NOMO-1 (cell line): ENCODE measurements around the gene MED13L.
"Not testable (repeated sequence)": the region's sequence is repeated elsewhere in the genome, so short reads cannot be mapped to it uniquely, and the experiment has no call there.

Source experiments
- DNase-seq, 2 experiments: peaks; one replicate each; lab custom pipeline; 2025; ENCODE audit not compliant: unreplicated experiment in 2 of 2; lab: John Stamatoyannopoulos, UW

Gene MED13L

DNA sequence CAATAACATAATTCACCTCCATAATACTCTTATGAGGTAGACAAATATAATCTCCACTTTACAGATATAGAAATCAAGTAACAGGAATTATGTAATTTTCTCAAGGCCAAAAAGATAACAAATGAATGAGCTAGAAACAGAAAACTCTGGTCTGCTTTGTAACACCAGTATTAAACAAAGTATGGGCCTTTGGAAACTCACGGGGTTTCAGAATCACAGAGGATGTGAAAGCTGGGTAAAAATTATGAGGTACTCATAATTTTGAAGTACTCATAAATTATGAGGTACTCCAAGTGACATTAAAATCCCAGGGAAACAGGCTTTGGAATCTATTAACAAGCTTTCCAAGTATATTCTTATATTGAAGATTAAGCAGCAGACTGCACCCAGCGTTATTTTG, 140.2 kb downstream of the MED13L start:
- no peak for DNase-seq

DNA sequence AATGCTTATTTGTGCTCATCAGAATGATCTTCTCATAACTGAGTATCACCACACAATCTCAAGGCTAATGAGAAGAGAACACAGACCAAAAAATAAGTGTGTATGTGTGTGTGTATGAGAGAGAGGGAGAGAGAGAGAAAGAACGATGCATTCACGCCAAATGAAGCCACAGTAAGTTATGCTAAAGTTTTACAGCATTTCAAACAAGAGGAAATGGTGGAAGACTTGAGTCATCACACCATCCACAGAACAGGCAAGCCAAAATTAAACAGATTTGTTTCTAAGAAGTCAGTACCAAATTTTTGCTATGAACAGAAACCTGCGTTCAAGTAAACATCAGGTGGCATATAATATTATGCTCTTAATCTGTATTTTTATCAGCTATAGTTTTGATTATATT, 141.2 kb downstream of the MED13L start:
- no peak for DNase-seq

DNA sequence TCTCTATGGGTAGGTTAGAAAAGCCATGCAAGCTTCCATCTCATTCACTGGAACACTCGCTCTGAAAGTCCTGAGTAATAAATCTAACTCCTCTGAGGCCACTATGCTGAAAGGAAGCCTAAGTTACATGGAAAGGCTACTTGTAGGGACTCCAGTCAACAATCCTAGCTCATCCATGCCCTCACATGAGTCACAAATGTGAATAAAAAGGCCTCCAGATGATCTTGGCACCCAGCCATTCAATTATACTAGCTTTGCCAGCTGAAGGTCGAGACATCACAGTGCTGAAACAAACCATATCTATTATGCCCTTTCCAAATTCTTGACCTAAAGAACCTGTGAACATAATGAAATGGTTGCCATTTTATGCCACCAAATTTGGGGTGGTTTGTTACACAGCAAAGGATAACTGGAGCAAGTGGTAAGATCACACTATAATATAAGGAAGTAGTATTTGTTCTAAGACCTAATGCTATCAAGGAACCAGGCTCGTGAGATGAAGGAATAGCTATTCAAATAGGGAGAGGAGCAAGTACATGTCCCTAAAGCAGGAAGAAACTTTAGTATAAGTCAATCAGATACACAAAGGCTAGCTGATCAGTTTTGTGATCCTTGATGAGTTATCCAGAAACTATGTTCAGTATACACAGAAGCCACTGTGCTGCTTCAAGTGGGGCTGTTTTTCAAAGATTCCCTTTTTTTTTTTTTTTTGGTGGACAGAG, 142.1 kb downstream of the MED13L start:
- no peak for DNase-seq

DNA sequence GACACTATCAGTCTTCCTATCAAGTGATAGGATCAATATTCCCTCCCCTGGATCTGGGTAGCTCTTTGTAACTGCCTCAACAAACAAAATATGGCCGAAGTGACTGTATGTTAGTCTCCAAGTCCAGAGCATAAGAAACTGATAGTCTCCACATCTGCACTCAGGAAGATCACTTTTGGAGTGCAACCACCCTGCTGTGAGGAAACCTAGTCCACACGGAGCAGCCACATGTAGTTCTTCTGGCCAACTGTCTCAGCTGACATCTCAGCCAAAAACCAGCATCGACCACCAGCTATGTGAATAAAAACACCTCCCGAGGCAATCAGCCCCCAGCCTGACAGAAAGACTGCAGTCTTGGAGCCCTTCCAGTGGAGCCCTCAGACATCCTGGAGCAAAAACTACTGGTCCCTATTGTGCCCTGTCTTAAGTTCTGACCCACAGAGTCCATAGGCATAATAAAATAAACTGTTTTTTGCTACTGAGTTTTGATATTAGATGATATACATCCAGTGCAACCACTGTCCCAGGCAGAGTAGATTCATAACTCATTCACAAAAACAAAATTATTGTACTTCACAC, 143.8 kb downstream of the MED13L start:
- DNase-seq: no peak

DNA sequence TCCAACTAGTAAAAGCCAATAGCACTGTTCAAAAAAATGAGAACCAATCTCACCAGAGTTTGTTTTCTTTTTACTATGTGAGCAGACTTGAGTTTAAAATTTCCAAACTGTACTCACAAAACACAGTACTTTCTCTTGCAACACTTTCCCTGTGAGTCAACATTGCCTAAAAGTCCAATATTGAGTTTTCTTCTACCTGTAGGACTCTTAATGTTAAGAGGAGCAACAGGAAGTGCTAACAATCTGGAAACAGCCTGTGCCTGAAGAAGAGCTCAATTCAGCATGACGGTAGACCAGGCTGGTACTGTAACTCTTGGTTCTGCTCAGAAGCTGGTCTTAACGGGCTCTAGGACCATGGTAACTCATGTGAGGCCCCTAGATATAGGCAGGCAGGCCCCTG, 144.3 kb downstream of the MED13L start:
- DNase-seq: peak; percentile 30 to 77

DNA sequence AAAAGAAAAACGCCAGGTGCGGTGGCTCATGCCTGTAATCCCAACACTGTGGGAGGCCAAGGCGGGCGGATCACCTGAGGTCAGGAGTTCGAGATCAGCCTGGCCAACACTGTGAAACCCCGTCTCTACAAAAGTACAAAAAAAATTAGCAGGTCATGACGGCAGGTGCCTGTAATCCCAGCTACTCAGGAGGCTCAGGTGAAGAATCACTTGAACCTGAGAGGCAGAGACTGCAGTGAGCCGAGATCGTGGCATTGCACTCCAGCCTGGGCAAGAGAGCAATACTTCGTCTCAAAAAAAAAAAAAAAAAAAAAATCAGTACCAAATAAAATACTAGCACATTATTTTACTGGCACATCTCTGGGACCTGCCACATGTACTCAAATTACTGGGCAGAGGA, 145.5 kb downstream of the MED13L start:
- DNase-seq: not testable (repeated sequence)

DNA sequence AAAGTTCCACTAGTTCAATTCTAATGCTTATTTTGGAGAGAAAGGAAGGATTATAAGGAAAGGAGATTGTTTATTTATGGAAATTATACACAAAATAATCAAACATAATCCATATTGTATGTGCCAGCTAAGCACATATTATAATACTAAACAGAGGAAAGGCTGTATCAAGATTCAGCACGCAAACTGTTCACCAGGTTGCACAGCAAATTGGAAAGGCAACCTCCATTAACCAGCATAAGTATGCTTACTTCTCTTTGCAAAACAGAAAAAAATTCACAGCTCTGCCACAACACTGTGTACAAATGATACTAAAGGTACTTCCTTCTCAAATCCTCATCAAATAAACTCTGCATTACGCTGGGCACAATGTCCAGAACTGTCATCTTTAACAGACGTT, 146.3 kb downstream of the MED13L start:
- no peak for DNase-seq

DNA sequence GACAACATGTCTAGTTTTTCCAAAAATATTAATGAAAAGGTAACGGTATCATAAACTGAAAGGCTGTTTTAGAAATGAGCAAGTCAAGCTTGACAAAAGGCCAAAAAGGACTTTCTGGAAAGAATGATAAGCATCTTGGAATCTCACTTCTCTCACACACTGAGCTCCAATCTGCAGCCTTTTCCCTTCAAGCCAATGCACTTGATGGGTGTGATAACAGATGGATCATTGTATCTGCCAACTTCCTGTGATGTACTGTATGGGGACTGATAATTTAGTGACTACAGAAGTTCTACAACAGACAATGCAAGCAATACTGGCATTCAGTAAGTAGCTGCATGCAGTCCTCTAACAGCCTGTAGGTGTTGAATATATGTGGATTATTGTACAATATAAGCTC, 147.1 kb downstream of the MED13L start:
- no peak for DNase-seq

DNA sequence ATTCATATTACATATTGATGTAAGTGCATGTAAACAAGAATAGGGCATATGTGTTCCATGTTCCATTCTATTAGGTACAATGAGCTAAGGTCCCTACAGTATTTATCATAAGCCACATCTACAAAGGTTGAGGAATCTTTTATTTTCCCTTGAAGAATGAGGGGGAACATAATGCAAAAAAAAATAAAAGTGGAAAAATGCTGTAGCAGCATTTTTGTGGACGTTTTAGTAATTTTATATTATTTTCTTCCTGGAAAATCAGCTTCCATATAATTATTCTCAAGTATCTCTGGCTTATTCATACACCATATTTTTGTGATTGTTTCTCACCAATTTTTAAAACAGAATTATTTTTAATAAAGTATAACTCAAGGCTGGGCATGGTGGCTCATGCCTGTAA, 148.7 kb downstream of the MED13L start:
- DNase-seq: no peak

DNA sequence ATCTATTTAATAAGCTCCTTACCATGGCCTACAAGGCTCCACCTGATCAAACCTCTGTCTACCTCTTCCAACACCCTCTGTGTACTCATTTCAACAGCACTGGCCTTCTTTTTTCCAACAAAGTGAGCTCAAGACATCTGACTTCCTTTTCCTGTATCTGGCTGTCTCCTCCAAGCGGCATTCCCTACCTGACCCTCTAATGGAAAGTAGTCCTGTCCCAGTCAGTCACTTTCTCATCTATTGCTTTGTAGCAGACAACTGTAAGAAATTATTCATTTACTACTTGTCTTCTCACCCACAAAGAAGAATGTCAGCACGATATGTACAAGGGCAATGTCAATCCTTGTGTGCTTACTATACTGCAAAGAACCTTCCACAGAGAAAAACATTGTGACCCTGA, 149.6 kb downstream of the MED13L start:
- no peak for DNase-seq

DNA sequence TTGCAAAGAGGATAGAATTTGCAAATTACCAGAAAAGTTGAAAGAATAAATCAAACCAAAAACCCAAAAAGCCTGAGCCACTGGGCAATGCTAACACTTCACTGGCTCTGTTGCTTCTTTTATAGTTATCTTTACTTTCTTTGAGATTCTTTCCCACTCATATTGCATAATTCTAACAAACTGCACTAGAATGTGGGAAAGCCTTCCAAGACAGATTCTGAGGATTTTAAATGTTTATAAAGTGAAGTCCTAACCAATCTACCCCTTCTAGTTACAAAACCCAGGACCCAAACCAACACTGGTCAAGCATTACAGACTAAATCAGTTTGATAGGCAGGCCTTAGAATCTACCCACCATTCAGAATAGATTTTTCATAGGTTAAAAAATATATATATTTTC, 150.9 kb downstream of the MED13L start:
- DNase-seq: no peak

DNA sequence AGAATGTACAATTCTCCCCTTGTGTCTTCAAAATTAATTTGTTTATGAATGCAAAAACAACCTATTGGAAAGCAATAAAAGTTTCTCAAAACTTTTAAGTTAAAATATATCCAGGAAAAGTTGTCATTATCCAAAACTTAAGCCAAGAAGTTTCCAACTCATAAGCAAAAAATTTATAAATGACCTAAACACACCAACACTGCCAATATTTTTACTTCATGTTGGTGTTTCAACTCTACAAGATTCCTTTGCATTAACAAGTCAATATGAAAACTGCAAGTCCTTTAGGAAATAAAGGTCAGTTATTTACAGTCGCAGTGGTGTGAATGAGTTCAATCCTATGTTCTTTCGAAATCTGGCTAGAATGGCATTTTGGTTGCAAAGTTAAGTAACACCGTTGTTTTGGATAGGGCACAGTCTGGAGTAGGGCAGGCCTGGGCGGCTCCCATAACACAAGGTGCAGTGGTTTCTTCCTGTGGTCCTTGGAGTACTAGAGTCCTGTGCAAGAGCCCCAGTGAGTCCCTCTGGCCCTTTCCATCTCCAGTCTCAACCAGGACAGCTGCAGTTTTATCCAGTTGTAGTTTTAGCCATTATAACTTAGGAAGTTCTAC, 151.4 kb downstream of the MED13L start:
- peak; percentile 29 to 42 for DNase-seq

DNA sequence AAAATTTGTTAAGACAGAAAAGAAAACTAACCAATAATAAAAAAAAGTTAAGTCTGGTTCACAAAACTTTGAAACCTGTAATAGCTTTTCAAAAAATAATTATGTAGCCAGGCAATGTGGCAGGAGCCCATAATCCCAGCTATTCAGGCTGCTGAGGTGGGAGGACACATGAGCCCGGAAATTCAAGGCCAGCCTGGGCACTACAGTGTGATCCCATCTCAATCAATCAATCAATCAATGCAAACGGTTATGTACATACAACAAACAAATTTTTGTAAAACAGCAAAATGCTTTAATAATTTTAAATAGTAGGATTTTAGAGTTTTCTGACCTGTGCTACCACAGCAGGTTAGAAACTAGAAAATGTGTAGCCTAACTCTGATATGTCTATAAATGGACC, 152.4 kb downstream of the MED13L start:
- no peak for DNase-seq

DNA sequence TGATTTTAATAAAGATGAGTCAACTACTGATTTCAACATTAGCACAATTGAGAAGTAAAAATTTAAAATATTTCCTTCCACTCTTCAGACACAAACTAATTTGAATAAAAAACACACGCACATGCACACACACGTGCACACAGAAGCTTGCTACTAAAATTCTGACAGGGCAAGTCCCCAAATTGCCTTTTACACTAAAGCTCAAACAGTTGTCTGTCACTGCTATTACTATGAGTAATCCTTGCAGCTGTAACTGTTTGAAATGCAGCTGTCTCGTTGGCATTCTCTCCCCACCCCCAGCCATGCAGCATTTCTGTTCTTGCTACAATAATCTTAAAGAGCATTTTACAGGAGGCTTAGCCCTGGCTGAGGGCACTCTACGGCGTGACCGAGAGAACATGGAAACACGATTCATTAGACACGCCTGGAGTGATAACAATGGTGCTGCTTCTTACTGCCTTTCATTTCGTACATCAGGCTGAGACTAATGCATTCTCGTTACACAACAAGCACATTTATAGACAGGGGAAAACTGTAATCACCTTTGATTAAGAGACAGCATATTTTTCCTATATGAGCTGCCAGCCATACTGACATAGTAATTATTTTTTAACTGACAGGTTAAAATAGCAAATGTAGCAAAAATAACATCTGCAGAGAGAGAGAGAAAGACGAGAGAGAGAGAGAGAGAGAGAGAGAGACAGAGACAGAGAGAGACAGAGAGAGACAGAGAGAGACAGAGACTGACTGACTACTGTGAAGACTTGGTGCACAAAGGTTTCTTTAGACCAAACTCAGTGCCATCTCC, 153.8 kb downstream of the MED13L start:
- DNase-seq: peak in 1 of 2 experiments; percentile 39

DNA sequence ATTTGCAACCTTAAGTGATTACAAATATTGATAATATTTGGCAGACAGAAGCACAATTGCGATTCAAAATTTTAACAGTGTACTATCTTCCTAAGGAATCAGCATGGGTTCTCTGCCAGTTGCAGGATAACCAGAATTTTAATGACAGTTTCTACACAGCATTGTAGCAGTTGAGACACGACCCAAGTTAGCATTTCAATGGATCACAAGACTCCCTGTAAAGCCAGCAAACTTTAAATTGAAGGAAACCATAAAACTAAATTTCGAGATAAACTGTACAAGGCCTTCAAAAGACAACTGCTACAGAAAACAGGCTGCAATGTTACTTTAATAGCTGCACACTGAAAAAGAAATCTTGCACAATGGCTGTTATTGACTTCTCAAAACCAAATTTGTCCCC, 154.9 kb downstream of the MED13L start:
- DNase-seq: no peak

DNA sequence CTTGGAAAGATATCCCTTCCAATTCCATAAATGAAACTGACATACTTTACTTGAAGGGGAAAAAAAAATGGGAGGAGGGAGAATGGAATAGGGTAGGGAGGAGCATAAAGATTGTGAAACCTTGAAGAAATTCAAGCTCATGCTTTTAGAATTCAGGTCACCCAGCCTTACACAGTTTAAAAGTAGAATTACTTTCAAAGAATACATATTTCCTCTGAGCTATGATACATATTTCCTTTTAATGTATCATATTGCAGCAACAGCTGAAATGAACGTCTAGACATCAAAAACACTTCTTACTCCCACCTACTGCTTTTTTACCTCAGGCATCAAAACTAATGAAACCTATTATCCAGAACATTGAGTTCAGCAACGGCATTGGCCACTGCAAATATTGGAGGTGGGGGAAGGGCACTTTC, 156.0 kb downstream of the MED13L start:
- no peak for DNase-seq

DNA sequence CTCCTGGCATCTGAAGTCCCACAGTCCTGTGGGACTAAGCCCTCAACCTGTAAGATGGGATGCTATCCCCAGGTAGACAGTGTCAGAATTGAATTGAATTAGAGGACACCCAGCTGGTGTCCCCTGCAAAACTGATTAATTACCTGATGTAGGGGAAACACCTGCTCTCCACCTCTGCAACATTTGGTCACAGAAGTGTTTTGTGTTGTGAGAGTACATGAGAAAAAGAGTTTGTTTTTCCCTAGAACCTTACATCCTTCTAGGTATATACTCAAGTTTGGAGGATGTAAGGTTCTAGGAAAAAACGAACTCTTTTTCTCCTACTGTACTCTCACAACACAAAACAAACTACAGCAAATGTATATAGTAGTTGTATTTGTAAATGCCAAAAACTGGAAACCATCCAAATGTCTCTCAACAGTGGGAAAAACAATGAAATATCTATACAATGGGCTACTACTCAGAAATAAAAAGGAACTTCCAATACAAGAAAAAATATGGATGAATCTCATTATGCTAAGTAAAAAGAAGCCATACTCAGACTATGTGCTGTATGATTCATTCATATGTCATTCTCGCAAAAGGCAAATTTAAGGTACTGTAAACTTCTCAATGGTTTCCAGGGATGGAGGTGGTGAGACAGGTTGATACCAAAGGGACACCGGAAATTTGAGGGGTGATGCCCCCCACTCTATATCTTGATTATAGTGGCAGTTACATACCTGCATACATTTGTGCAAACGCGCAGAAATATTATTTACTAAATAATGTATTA, 160.7 kb downstream of the MED13L start:
- DNase-seq: no peak

DNA sequence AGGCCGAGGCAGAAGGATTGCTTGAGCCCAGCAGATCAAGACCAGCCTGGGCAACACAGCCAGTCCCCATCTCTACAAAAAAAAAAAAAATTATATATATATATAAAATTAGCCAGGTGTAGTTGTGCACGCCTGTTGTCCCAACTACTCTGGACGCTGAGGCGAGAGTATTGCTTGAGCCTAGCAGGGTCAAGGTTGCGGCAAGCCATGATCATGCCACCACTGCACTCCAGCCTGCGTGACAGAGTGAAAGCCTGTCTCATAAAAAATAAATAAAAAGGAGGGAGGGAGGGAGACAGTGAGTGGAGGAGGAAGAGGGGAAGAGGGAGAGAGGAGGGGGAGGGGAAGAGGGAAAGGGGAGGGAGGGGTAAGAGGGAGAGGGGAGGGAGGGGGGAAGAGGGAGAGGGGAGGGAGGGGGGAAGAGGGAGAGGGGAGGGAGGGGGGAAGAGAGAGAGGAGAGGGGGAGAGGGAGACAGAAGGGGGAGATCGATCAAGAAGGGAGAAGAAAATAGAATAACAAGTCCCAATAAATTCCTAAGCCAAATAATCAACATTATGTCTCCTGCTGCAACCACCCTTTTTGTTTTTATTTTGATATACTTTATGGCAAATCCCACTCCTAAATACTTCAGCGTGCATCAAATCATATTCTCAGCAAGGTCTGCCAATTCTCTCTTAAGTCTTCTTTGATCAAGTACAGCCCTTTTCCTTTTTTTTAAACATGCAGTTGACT, 163.9 kb downstream of the MED13L start:
- no peak for DNase-seq

DNA sequence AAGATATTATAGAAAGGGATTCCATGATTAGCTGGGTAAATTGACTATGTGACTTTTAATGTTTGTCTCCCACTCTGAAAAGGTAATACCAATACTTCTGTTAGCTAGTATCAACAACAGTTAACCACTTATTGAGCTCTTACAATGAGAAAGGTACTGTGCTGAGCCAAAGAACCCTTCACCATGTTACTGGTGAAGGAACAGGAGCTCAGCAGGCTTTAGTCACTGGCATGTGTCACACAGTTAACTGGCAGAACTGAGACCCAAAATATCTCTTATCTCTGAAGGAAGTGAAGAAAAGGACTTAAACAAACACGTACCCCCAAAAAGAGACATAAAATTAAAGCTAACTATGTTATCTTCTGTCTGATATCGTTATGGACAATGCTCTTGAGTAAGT, 170.6 kb downstream of the MED13L start:
- no peak for DNase-seq

DNA sequence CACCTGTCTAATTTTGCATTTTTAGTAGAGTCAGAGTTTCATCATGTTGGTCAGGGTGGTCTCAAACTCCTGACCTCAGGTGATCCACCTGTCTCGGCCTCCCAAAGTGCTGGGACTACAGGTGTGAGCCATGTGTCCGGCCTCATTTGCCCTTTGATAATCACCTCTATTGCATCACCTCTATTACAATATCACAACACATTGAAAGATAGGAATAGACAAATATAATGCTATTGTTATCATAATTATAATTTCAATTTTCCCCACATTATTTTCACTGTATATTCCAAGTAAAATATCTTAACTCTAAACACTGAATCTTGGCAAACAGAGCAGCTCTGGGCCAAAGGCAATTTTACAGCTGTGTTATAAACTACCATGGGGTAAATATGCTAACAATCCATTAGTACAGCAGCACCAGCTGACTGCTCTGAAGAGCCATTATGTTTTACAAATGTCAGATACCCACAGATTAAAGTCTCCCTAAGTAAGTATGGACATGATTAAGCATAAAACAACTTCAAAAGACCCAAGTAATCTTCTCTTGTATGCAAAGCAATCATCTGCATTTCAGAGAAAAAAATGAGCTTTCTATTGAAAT, 173.2 kb downstream of the MED13L start:
- no peak for DNase-seq
